GM21360 (cell line): ENCODE data around the gene PREB.
A peak's percentile ranks its signal among the peaks of the same experiment; 100 is the strongest.

Experiments used
- ATAC-seq: cut with Tn5 transposase; IDR thresholded peaks from one replicate; pipeline ENCODE4 v1.9.1; 2021; ENCODE audit warnings: mild to moderate bottlenecking, moderate library complexity; ENCODE audit not compliant: unreplicated experiment

PREB gene

GRCh38 chr2:27096748-27097297 is 37.6 kb downstream of the PREB start:
- no peak for ATAC-seq

- ATAC-seq = no peak
Measured at GRCh38 chr2:27095745-27096651, 38.4 kb downstream of the PREB start.

GRCh38 chr2:27095427-27095744 is 39.0 kb downstream of the PREB start:
- no peak for ATAC-seq

- ATAC-seq = no peak
Measured at GRCh38 chr2:27094353-27094984, 40.0 kb downstream of the PREB start.

DNA sequence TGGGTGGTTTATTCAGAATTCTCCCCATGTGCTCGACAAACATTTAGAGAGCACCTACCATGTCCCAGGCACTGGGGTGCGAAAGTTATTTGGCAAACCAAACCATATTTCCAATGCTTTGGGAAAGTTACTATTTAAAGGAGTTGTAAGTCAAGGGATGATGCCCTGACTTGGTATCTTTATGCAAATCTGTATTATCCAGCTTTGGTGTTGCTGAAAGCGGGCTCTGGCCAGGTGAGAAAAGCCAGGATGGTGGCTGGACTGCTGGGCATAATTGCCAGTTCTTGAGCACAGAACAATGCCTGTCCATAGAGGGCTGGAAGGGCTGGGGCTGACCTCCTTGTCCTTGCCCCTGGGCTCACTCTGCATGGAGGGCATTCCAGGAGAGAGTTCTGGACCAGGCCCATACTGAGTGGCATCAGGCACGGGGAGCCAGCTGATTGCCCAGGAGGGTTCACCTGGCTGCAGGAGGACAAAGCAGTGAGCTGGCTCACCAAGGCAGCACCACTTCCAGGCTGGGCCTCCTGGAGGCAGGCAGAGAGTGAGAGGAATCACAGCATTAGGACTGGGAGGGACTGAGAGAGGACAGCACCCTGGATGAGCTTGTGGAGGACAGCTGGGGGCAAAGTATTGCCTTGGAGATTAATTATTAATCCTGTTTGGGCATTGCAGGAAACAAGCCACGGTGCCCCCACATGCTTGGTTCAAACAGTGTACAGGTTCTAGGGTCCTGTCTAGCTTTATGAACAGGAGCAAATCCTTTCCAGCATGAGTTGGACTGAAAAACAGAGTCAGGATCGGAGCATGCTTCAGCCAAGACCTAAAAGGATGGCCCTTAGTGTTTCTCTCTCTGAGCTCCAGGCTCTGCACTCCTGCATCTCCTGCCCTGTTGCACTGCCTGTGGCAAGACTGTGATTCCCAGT is 40.7 kb downstream of the PREB start:
- no peak for ATAC-seq

DNA sequence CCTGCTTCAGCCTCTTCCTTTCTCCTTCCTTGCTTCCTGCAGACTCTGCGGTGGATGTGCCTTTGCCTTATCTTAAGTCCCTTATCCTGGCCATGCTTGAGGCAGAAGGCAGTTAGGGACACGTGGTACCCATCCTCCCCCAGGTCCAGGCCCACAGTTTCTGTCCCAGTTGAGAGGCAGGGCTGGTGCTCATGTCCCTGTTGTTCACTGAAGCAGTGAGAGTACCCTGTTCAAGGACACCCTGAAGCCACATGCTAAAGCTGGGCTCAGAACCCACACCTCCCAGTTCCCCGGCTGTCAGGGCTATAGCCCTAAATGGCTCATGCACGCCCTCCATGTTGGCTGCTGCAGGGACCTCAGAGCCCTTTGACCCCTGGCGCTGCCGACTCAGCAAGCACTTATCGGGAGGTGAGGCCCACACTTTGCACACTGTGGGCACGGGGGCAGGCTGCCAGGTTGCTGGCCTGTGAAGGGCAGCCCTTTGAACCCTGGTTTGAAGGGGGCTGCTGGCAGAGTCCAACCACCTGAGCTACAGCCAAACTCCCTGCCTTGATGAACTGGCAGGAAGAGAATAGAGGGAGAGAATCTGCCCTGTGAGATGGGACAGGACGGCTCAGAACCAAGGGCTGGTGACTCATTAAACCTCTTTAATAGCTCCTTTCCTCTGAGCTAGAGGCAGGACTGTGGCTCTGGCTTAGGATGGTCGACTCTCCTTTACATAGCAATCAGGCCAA is 41.6 kb downstream of the PREB start:
- no peak for ATAC-seq

DNA sequence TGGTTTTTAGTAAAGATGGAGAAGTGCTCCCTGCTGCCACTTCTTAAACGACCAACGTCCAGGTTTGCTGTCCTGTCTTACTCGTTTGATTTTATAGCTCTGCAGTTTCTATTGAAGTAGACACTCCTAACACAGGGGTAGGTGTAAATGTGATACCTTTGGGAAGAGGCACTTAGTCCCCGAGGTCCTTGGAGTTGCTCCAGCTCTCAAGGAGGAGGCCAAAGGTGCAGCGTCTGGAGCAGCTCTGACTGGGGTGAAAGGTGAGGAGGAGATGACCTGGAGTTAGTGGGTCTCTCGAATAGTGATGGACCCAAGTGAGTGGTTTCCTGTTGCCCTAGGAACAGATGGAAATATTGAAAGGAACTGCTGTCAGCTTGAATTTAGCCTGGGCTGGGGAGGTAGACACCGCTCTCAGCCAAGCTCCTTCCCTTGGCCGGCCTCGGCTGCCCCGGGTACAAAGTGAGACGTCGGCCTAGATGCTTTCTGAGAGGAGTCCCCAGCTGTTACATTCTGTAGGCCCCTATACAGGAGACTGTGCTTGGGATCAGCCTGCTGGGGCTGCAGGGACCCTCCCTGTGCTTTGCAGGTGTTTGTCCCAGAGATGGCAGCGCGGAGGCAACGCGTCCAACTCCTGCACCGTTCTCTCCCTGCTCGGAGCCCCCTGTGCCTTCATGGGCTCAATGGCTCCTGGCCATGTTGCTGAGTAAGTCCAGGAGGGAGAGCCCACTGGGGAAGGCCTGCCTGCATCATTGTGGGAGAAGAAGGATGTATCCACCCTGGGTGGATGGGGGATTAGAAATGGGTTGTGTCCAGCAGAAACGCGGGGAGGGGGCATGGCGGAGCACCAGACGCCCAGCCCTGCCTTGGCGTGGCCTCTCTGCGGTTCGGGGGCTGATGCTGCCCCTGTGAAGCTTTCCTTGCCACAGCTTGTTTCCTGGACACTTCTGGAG is 42.4 kb downstream of the PREB start:
- no peak for ATAC-seq

DNA sequence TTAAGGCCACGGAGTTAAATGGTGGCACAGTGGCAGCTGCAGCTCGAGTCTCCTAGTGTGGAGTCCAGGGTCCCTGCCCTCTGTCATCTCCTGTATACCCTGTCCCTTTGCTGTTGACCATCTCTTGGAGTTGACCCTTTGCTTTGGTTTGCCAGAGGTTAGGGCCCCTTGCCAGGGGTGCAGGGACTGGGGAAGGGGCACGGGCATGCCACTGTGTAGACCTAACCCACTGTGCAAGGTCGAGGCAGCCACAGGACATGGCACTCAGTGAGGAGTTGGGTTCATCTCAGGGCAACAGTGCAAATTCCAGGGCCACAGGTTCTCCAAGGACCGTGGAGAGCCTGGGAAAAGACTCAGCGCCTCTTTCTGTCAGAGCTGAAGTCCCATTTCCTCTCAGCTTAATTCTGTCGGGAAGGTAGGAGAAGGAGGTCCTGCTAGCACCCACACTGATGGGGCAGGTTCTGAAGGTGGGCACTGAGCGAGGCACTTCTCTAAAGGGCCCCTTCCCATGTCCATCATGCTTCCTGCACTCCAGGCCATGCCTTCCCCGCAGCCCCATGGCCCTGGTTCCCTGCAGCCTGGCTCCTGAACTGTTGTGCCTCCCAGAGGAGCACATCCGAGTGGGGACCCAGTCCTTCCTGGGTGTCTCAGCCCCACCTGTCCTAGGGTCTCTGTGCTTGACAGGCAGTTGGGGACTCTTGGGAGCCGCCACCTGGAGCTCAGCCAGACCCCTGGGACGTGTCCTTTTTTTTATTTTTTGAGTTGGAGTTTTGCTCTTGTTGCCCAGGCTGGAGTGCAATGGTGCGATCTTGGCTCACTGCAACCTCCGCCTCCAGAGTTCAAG is 45.1 kb downstream of the PREB start:
- ATAC-seq = no peak

DNA sequence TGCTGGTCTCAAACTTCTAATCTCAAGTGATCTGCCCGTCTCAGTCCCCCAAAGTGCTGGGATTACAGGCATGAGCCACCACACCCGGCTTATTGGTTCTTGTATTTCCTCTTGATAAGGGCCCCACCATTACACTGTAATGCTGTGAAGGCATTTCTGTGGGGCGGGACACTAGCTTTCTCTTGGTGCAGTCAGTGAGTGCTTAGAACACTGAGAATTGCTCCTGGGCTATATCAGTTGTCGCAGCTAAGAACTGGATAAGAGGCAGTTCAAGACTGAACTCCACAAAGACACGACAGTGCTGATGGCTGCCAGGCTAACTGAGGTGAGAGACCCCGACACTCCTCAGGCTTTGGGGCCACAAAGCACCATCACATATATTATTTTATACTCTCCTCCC is 45.8 kb downstream of the PREB start:
- no peak for ATAC-seq

GRCh38 chr2:27087823-27088410 is 46.5 kb downstream of the PREB start:
- no peak for ATAC-seq

GRCh38 chr2:27086724-27087593 is 47.5 kb downstream of the PREB start, which contains the start of gene KHK:
KHK (plus strand) TSS chr2:27086772; CDS start chr2:27087260, 488 bp downstream.
- peak; percentile 5 for ATAC-seq

- peak; percentile 78 for ATAC-seq
Measured at GRCh38 chr2:27086090-27086723, 48.2 kb downstream of the PREB start.

DNA sequence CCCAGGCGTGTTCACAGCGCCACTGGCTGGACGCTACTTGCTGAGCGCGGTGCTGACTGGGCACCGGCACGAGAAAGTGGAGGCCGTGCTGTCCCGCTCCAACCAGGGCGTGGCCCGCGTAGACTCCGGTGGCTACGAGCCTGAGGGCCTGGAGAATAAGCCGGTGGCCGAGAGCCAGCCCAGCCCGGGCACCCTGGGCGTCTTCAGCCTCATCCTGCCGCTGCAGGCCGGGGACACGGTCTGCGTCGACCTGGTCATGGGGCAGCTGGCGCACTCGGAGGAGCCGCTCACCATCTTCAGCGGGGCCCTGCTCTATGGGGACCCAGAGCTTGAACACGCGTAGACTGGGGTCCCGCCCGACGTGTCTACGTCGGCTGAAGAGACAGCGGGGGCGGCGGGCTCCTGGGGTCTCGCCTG is 48.8 kb downstream of the PREB start:
- no peak for ATAC-seq

GRCh38 chr2:27085062-27085672 is 49.3 kb downstream of the PREB start:
- no peak for ATAC-seq

DNA sequence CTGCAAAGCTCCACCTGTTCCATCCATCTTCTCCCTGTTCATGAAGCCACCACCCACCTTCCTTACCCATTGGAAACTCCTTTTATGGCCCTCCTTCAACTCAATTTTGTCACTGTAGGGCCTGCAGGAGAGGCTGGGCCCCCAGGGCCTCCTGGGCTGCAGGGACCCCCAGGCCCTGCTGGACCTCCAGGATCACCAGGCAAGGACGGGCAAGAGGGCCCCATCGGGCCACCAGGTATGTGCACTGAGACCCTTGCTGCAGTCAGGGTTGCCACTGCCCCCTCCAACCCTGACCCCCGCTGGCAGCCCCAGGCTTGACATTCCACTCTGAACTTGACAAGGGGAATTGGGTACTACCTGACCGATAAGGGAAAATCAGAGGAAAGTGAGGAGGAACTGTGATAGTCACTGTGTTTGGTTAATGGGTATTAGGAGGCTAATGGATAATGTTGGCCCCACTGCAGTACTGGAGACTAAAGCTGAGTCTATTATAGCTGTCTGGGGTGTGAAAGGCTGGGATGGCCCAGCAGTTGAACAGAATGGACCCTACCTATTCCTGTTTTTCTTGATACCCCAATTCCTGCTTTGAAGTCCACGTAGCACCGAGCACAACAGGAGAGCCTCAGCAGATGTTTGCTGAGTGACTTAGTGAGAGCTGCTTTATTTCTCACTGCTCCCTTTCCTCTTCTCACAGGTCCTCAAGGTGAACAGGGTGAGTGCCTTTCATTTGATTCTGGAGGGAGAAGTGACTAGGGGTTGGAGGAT is 50.0 kb downstream of the PREB start:
- ATAC-seq = no peak
